HG03460 (cell line): Measurements from ENCODE around the gene ZNF500.
"Not testable (repeated sequence)": the region's sequence is repeated elsewhere in the genome, so short reads cannot be mapped to it uniquely, and the experiment has no call there.

ENCODE experiments used
- ATAC-seq: cut with Tn5 transposase; IDR thresholded peaks from one replicate; pipeline ENCODE4 v1.9.1; 2021; ENCODE audit not compliant: unreplicated experiment

ZNF500 gene

DNA sequence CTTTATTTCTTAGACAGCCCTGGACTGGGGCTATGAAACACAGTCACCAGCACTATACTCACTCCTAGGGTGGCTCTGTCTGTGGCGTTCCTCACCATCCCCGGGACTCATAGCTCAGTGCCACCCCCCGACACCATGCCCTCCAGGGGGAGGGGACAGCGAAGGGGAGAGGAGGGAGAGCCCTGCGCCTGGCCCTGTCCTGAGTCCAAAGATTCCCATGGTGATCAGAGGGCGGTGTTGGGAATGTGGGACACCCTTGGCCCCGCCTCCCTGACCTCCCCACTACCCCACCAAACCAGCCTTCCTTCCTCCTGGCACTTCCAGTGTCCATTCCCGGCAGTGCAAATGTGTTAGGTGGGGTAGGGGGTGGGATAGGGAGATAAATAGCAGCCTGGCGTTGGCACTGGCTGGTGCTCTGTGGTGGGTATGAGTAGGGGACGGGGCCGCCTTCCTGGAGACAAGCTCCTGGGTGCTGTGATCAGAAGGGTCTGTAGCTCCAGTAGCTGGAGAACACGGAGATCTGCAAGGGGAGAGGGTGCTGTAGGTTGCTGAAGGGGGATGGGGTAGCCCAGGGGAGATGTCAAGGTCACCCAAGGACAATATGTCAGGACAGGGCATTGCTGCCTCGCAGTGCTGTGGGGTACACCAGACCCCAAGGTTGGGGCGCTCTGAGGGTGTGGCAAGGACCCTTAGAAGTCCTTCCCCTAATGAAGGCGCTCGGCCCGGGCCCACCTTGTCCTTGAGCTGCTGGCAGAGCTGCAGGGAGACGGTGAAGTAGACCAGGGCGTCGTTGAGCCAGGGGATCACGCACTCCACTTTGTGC lies 30.2 kb upstream of the ZNF500 start:
- no peak for ATAC-seq

- ATAC-seq: no peak
These were observed 29.0 kb upstream of the ZNF500 start for GRCh38 chr16:4795828-4796572.

- no peak for ATAC-seq
These were observed 28.3 kb upstream of the ZNF500 start, which contains the start of gene SMIM22 for GRCh38 chr16:4795181-4795827. TSS of gene SMIM22 (plus strand) at chr16:4795369. CDS start at chr16:4795735, 366 bp downstream.

DNA sequence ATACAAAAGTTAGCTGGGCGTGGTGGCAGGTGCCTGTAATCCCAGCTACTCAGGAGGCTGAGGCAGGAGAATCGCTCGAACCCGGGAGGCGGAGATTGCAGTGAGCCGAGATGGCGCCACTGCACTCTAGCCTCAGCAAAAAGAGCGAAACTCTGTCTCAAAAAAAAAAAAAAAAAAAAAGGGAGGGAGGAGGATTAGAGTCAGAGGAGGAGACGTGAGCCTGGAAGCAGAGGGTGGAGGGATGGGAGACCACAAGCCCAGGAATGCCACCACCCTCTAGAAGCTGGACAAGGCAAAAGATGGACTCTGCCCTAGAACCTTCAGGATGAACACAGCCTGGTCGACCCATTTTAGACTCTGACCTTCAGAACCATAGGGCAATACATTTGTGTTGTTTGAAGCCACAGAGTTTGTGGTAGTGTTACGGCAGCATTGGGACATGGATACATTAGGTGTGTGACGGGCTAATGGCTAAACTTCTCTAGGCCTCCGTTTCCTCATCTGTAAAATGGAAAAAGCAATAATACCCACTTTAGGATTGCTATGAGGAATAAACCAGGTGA lies 26.1 kb upstream of the ZNF500 start:
- no peak for ATAC-seq

DNA sequence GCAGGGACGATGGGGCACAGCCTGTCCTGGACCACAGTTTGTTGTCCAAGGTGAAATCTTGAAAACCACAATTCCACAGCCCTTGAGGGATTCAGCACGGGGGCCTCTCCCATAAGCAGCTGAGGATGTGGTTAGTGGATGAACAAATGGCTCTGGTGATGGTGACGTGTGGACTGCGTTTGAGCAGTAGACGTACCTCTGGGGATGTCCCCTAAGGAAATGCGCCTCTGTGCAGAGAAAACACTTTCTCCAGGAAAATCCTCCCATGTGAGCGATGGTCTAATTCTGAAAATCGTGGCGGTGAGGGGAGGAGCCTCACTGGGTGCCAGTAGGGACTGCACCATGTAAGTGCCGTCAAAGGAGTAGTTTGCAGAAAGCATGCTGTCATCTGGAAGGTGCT lies 23.9 kb upstream of the ZNF500 start:
- no peak for ATAC-seq

DNA sequence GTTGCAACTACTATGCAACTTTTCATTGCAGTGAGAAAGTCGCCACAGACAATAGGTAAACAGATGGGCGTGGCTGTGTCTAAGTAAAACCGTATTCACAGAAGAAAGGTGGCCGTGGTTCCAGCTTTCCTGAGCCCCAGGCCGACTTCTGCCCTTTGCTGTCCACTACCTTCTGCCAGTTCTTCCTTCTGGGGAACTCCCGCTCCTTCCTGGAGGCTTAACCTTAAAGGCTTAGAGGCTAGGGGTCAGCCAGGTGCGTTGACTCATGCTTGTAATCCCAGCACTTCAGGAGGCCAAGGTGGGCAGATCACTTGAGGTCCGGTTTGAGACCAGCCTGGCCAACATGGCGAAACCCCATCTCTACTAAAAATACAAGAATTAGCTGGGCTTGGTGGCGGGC lies 23.3 kb upstream of the ZNF500 start:
- ATAC-seq: no peak

- no peak for ATAC-seq
These were observed 21.9 kb upstream of the ZNF500 start for GRCh38 chr16:4788910-4789309.

DNA sequence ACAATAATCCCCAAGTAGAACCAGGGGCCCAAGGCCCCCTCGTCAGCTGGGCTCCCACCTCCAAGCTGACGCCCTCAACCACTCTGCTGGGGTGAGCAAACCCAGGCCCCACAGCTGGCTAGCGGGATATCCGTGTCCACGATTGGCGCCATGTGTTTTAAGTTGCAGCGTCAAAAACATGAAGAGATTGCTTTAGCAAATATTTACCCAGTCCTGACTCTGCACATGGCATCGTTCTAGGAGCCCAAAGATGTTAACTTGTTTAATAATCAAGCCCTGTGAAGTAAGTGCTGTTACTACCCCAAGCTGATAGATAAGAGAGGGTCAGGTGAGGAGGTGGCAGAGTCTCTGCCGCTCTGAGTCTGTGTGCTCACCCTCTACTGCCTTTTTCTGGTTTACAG lies 21.5 kb upstream of the ZNF500 start:
- no peak for ATAC-seq

DNA sequence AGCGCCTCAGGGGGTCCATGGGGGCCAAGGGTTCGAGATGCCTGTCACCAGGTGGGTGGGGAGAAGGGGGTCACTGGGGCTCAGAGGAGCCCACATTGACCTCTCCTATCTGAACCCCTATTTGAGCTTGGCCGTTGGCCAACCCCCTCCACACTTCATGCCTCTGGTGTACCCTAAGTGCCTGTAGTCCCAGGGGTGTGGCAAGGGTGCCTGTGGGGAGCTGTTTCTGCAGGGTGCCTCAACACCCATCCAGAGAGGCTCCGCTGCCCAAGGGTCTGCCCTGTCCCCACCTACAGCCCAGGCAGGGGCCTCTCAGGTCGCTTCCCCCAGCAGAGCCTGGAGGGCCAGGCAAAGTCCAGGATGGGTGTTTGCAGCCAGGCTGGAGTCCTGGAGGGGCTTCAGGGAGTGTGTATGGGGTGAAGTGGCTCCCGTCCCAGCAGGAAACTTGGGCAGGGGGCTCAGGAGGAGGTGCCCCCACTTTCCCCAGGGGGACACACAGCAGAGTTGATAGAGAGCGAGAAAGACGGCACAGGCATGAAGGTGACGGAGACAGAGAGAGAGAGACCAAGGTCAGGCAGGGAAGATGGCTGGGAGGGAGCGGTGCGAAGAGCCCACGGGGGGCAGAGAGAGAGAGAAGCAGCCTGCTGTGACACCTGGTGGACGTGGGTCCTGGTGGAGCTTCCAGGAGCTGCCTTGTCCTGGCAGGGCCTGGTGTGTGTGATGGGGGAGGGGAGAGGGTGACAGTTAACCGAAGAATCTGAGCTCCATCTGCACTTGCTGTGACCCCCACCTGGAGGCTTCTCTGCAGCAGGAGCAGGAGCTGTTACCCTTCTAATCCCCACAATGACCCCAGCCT lies 20.9 kb upstream of the ZNF500 start, which contains the start of gene SEPTIN12:
Gene SEPTIN12, minus strand, starts transcription at position 719 of the 856 bp plus-strand sequence. Its CDS starts 700 bp downstream, at position 19.
- ATAC-seq: no peak

GRCh38 chr16:4787068-4787467 lies 20.1 kb upstream of the ZNF500 start:
- no peak for ATAC-seq

DNA sequence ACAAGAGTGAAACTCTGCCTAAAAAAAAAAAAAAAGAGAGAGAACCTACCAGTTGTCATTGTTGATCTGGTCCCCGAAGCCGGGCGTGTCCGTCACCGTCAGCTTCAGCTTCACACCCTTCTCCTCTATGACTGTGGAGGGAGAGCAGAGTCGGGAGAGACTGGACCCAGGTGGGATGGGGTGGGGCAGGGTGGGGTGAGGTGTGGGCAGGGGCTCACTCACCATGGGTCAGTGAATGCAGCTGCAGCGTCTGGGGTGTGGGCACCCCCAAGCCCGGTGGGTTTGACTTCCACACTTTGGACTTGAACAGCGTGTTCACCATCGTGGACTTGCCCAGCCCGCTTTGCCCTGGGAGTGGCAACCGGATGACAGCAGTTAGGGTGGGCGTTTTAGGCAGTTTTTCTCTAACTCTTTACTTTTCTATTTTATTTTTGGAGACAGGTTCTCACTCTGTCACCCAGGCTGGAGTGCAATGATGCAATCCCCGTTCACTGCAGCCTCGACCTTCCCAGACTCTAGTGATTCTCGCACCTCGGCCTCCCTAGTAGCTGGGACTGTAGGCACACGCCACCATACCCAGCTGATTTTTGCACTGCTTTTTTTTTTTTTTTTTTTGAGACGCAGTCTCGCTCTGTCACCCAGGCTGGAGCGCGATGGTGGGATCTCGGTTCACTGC lies 18.9 kb upstream of the ZNF500 start:
- ATAC-seq: no peak

DNA sequence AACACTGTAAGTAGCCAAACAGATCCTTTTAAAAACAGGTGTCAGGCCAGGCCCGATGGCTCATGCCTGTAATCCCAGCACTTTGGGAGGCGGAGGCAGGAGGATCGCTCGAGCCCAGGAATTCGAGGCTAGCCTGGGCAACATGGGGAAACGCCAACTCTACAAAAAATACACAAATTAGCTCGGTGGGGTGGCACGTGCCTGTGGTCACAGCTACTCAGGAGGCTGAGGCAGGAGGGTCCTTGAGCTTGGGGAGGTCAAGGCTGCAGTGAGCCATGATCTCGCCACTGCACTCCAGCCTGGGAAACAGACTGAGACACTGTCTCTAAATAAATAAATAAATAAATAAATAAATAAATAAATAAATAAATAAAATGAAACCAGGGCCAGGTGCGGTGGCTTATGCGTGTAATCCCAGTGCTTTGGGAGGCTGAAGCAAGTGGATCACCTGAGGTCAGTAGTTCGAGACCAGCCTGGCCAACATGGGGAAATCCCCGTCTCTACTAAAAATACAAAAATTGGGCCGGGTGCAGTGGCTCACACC lies 17.6 kb upstream of the ZNF500 start:
- not testable (repeated sequence) for ATAC-seq

GRCh38 chr16:4783951-4784336 lies 17.0 kb upstream of the ZNF500 start:
- ATAC-seq: no peak

DNA sequence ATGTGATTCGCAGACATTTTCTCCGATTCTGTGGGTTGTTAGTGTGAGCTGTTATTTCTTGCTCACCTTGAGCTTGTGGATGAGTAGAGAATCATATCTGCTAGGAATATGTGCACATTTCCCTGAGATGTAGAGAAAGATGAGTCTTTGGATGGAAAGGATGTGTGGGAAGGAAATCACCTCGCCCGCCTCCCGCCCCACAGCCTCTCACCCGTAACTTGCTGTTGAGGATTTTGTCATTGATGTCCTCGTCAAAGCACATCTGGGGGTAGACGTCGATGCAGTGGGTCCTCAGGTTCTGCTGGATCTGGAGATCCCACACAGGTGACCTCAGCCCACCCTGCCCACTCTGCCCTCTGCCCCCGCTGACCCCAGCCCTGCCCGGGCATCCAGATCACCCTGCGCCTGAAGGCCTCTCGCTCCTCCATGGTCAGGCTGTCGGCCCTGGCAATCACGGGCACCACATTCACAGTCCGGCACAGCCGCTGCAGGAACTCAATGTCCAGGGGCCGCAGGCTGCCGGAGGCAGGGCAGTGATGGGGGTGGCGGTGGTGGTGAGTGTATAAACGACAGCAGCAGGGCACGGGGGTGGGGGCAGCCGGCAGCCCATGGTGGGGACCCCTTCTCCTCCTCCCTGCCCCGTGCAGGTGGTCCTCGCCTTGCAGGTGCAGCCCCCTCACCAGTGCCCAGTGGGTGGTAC lies 16.4 kb upstream of the ZNF500 start:
- no peak for ATAC-seq

- ATAC-seq: no peak
These were observed 13.3 kb upstream of the ZNF500 start for GRCh38 chr16:4780235-4780634.

DNA sequence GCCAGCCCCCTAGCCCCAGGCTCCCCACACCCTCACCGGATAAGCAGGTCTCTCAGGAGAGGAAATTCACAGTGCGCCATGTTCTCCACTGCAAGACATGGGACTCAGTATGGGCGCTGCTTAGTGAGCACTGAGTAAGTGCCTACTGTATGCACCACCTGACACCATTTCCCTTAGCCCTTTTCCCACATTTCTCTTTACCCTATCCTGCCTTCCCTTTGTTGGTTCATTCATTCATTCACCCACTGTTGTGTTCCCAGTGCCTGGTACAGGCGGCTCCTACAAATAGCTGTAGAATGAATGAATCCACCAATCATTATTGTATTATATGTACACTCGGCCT lies 11.1 kb upstream of the ZNF500 start:
- no peak for ATAC-seq

DNA sequence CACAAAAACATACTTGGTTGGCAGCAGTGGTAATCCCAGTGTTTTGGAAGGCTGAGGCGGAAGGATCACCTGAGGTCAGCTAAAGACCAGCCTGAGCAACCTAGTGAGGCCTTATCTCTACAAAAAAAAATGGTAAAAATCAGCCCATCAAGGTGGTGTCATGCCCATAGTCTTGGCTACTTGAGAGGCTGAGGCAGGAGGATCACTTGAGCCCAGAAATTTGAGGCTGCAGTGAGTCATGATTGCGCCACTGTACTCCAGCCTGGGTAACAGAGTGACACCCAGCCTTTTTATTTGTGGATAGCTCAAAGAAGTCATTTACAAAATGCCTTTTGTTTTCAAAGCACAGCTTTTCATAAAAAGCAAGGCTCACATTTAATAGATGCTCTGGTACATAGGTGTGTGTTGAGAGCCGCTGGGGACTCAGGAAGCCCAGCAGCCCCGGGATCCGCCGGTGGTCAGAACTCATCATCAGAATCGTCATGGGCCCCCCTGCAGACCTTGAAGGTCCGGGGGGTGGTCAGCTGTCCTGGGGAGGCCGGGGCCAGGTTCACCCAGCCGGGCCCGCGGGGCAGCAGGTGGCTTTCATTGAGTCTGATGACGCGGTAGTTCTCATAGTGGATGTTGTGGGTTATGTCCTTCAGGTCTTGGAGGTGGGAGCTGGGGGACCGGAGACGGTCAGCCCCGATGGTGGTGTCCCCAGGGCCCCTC lies 10.5 kb upstream of the ZNF500 start:
- ATAC-seq: no peak

GRCh38 chr16:4776141-4776705 lies 9.3 kb upstream of the ZNF500 start:
- ATAC-seq: no peak
